GM13976 (cell line): ENCODE data around the gene ABTB2.
A peak's percentile ranks its signal among the peaks of the same experiment; 100 is the strongest.
"Not testable (repeated sequence)": the region's sequence is repeated elsewhere in the genome, so short reads cannot be mapped to it uniquely, and the experiment has no call there.

Source experiments
- DNase-seq: peaks from one replicate; pipeline ENCODE4 v3.0.0; 2012; ENCODE audit warnings: low spot score
- CTCF ChIP-seq: IDR thresholded peaks from 2 replicates; pipeline ENCODE4 v1.5.1; 2012; ENCODE audit warnings: borderline replicate concordance, mild to moderate bottlenecking; ENCODE audit not compliant: insufficient read depth; ENCODE audit errors: extremely low read depth, missing control alignments, control extremely low read depth
- in situ Hi-C: fragments of 300-500 bp; cut with MboI; formaldehyde crosslinking; loops from one replicate; pipeline ENCODE4 v1.12.0; 2022; ENCODE audit warnings: low sequenced_read_pairs, mixed read lengths, inconsistent platforms; ENCODE audit not compliant: unreplicated experiment

Gene ABTB2

GRCh38 chr11:34252015-34252414, 105.8 kb downstream of the ABTB2 start:
- DNase-seq = no peak
- no peak for TF ChIP-seq CTCF
- in situ Hi-C loops = no loop called here

- no peak for TF ChIP-seq CTCF
- in situ Hi-C loops = no loop called here
- DNase-seq = no peak
These were observed 106.2 kb downstream of the ABTB2 start for GRCh38 chr11:34251589-34251980.

GRCh38 chr11:34250732-34251588, 106.8 kb downstream of the ABTB2 start:
- TF ChIP-seq CTCF = no peak
- in situ Hi-C loops = no loop called here
- peak; percentile 45 for DNase-seq

- in situ Hi-C loops = no loop called here
- DNase-seq = no peak
- TF ChIP-seq CTCF = no peak
These were observed 107.6 kb downstream of the ABTB2 start for GRCh38 chr11:34250211-34250610.

GRCh38 chr11:34249439-34249838, 108.4 kb downstream of the ABTB2 start:
- no peak for DNase-seq
- in situ Hi-C loops = no loop called here
- TF ChIP-seq CTCF = no peak

GRCh38 chr11:34246511-34246910, 111.3 kb downstream of the ABTB2 start:
- DNase-seq, in situ Hi-C loops: not testable (repeated sequence)

GRCh38 chr11:34245041-34245440, 112.8 kb downstream of the ABTB2 start:
- in situ Hi-C loops = no loop called here

More at GRCh38 chr11:34245041-34245440, 112.8 kb downstream of the ABTB2 start:
- TF ChIP-seq CTCF = no peak
- no peak for DNase-seq
